ENCODE results near the gene C1orf74. TPM values are rescaled to one million over a fixed set of nuclear protein-coding genes. Genes with fewer than 3 reads are reported as not detected.

The C1orf74 gene
- total RNA-seq, 2 experiments from 2014 or later = 1.9 to 2.0 TPM

GRCh38 chr1:209767096-209767495, 17.3 kb downstream of the C1orf74 start:
- Mint-ChIP-seq H3K27me3 (no peaks in the 10 kb centered on the region), H3K27ac (peak overlapping the region; percentile 75), H3K4me3 (no peak overlapping the region), H3K36me3 (ENCODE audit: low read depth) (peaks cover 46% of the 10 kb centered on the region), H3K4me1 (peaks cover 56% of the 10 kb centered on the region), H3K9me3 (no peaks in the 10 kb centered on the region)
- ChIA-PET CTCF (interaction anchor here (4.5 to 7.5 kb wide), 3 partner anchors 12 to 18 kb away, joined by 27 to 74 read pairs (median 34); partner anchors contain the start of gene TRAF3IP3), POLR2A (interaction anchor here (2.1 to 4.4 kb wide), 2 partner anchors 8 to 11 kb away, joined by 8 to 48 read pairs; partner anchors contain the start of gene TRAF3IP3)
- no peak for DNase-seq

- Mint-ChIP-seq H3K36me3 (ENCODE audit: low read depth) (peaks cover 56% of the 10 kb centered on the region), H3K4me3 (no peak overlapping the region), H3K9me3 (no peaks in the 10 kb centered on the region), H3K27me3 (no peaks in the 10 kb centered on the region), H3K27ac (peak overlapping the region; percentile 75), H3K4me1 (peaks cover 67% of the 10 kb centered on the region)
- POLR2A ChIA-PET = interaction anchor here (4.4 kb wide), 1 partner anchor 10 kb away, joined by 48 read pairs; the partner anchor contains the start of gene TRAF3IP3
- no peak for DNase-seq
- CTCF ChIA-PET = interaction anchor here (1.6 to 7.5 kb wide), 5 partner anchors 12 to 62 kb away, joined by 3 to 74 read pairs (median 27); partner anchors contain the start of genes TRAF3IP3 and UTP25
Observed at GRCh38 chr1:209766051-209766450, 18.3 kb downstream of the C1orf74 start.

- ChIA-PET POLR2A (no interaction called here), CTCF (interaction anchor here (1.0 to 3.3 kb wide), 2 partner anchors 8 to 68 kb away, joined by 3 to 10 read pairs; no protein-coding TSS in a partner anchor)
- H3K4me1 Mint-ChIP-seq = peaks cover 76% of the 10 kb centered on the region
- no peaks in the 10 kb centered on the region for H3K27me3 Mint-ChIP-seq
- no peak overlapping the region for H3K27ac Mint-ChIP-seq
- H3K9me3 Mint-ChIP-seq = no peaks in the 10 kb centered on the region
- H3K4me3 Mint-ChIP-seq = peak overlapping the region; percentile 5
- DNase-seq = no peak
- peaks cover 96% of the 10 kb centered on the region for H3K36me3 Mint-ChIP-seq (ENCODE audit: low read depth)
Observed at GRCh38 chr1:209761011-209761635, 23.2 kb downstream of the C1orf74 start.

- Mint-ChIP-seq H3K4me3 (peak overlapping the region; percentile 91), H3K36me3 (ENCODE audit: low read depth) (peaks cover 95% of the 10 kb centered on the region), H3K4me1 (peaks cover 74% of the 10 kb centered on the region), H3K9me3 (no peaks in the 10 kb centered on the region), H3K27me3 (no peaks in the 10 kb centered on the region), H3K27ac (peak overlapping the region; percentile 43)
- CTCF ChIA-PET = interaction anchor here (1.0 to 4.4 kb wide), 5 partner anchors 9 to 67 kb away, joined by 3 to 21 read pairs (median 3); no protein-coding TSS in a partner anchor
- POLR2A ChIA-PET = interaction anchor here (1.9 kb wide), 1 partner anchor 8 kb away, joined by 8 read pairs; no protein-coding TSS in a partner anchor
- DNase-seq = no peak
Observed at GRCh38 chr1:209759829-209760359, 24.5 kb downstream of the C1orf74 start.

GRCh38 chr1:209758400-209758799, 26.0 kb downstream of the C1orf74 start:
- POLR2A ChIA-PET = interaction anchor here (1.9 kb wide), 1 partner anchor 10 kb away, joined by 8 read pairs; no protein-coding TSS in a partner anchor
- peaks cover 76% of the 10 kb centered on the region for H3K4me1 Mint-ChIP-seq
- H3K27me3 Mint-ChIP-seq = no peaks in the 10 kb centered on the region
- peak overlapping the region; percentile 93 for H3K27ac Mint-ChIP-seq
- DNase-seq = no peak
- no peaks in the 10 kb centered on the region for H3K9me3 Mint-ChIP-seq
- peaks cover 82% of the 10 kb centered on the region for H3K36me3 Mint-ChIP-seq (ENCODE audit: low read depth)
- CTCF ChIA-PET = interaction anchor here (1.3 to 4.4 kb wide), 5 partner anchors 10 to 47 kb away, joined by 3 to 21 read pairs (median 5); no protein-coding TSS in a partner anchor
- peak overlapping the region; percentile 91 for H3K4me3 Mint-ChIP-seq

- Mint-ChIP-seq H3K4me3 (peak overlapping the region; percentile 91), H3K27ac (peak overlapping the region; percentile 93), H3K27me3 (no peaks in the 10 kb centered on the region), H3K4me1 (peaks cover 74% of the 10 kb centered on the region), H3K9me3 (no peaks in the 10 kb centered on the region), H3K36me3 (ENCODE audit: low read depth) (peaks cover 66% of the 10 kb centered on the region)
- ChIA-PET CTCF (interaction anchor here (1.4 to 7.5 kb wide), 8 partner anchors 9 to 190 kb away, joined by 3 to 74 read pairs (median 6); partner anchors contain the start of gene C1orf74), POLR2A (interaction anchor here (1.5 to 3.0 kb wide), 2 partner anchors 11 to 15 kb away, joined by 3 to 48 read pairs; no protein-coding TSS in a partner anchor)
- peak; percentile 57 for DNase-seq
Observed at GRCh38 chr1:209756615-209757445, 27.5 kb downstream of the C1orf74 start.

- DNase-seq = peak; percentile 88
- H3K27me3 Mint-ChIP-seq = no peaks in the 10 kb centered on the region
- ChIA-PET CTCF (interaction anchor here (0.6 to 7.5 kb wide), 13 partner anchors 8 to 191 kb away, joined by 3 to 74 read pairs (median 4); partner anchors contain the start of genes C1orf74 and UTP25), POLR2A (interaction anchor here (0.9 to 3.0 kb wide), 4 partner anchors 12 to 28 kb away, joined by 3 to 48 read pairs (median 3); partner anchors contain the start of gene C1orf74)
- H3K36me3 Mint-ChIP-seq (ENCODE audit: low read depth) = peaks cover 59% of the 10 kb centered on the region
- H3K4me3 Mint-ChIP-seq = peak within 1 kb of the TSS; percentile 91
- H3K27ac Mint-ChIP-seq = peak within 1 kb of the TSS; percentile 93
- H3K9me3 Mint-ChIP-seq = no peaks in the 10 kb centered on the region
- peaks cover 74% of the 10 kb centered on the region for H3K4me1 Mint-ChIP-seq
Observed at GRCh38 chr1:209755926-209756614, 28.3 kb downstream of the C1orf74 start, which contains the start of gene TRAF3IP3. TRAF3IP3 (plus strand) TSS chr1:209756053; CDS start chr1:209760040, 3,987 bp downstream.

- peak overlapping the region; percentile 93 for H3K27ac Mint-ChIP-seq
- no peaks in the 10 kb centered on the region for H3K9me3 Mint-ChIP-seq
- no peak for DNase-seq
- H3K36me3 Mint-ChIP-seq (ENCODE audit: low read depth) = peaks cover 51% of the 10 kb centered on the region
- H3K4me3 Mint-ChIP-seq = peak overlapping the region; percentile 91
- no peaks in the 10 kb centered on the region for H3K27me3 Mint-ChIP-seq
- ChIA-PET CTCF (interaction anchor here (0.6 to 7.5 kb wide), 9 partner anchors 11 to 190 kb away, joined by 3 to 74 read pairs (median 3); partner anchors contain the start of genes C1orf74 and UTP25), POLR2A (interaction anchor here (0.9 to 3.0 kb wide), 3 partner anchors 13 to 29 kb away, joined by 3 to 48 read pairs (median 3); partner anchors contain the start of gene C1orf74)
- peaks cover 74% of the 10 kb centered on the region for H3K4me1 Mint-ChIP-seq
Observed at GRCh38 chr1:209755256-209755655, 29.1 kb downstream of the C1orf74 start.

GRCh38 chr1:209752890-209753289, 31.5 kb downstream of the C1orf74 start:
- no peaks in the 10 kb centered on the region for H3K9me3 Mint-ChIP-seq
- ChIA-PET POLR2A (interaction anchor here (2.4 kb wide), 1 partner anchor 16 kb away, joined by 15 read pairs; no protein-coding TSS in a partner anchor), CTCF (interaction anchor here (1.5 to 7.5 kb wide), 4 partner anchors 10 to 32 kb away, joined by 3 to 74 read pairs (median 4); partner anchors contain the start of gene C1orf74)
- H3K27ac Mint-ChIP-seq = peak overlapping the region; percentile 95
- no peaks in the 10 kb centered on the region for H3K27me3 Mint-ChIP-seq
- H3K4me3 Mint-ChIP-seq = peak overlapping the region; percentile 61
- no peak for DNase-seq
- peaks cover 30% of the 10 kb centered on the region for H3K36me3 Mint-ChIP-seq (ENCODE audit: low read depth)
- H3K4me1 Mint-ChIP-seq = peaks cover 67% of the 10 kb centered on the region

GRCh38 chr1:209751627-209752231, 32.6 kb downstream of the C1orf74 start:
- CTCF ChIA-PET = interaction anchor here (0.8 to 7.5 kb wide), 5 partner anchors 8 to 43 kb away, joined by 3 to 74 read pairs (median 4); partner anchors contain the start of gene C1orf74
- Mint-ChIP-seq H3K4me3 (peak overlapping the region; percentile 61), H3K27ac (peak overlapping the region; percentile 95), H3K27me3 (no peaks in the 10 kb centered on the region), H3K4me1 (peaks cover 77% of the 10 kb centered on the region), H3K9me3 (no peaks in the 10 kb centered on the region), H3K36me3 (ENCODE audit: low read depth) (peaks cover 18% of the 10 kb centered on the region)
- DNase-seq = peak; percentile 44
- POLR2A ChIA-PET = interaction anchor here (2.4 kb wide), 1 partner anchor 17 kb away, joined by 15 read pairs; no protein-coding TSS in a partner anchor

Data from activated CD4-positive, alpha-beta T cell treated with anti-CD3 and anti-CD28 coated beads, Interleukin-2, amount 10 ng/mL, durations not matched to agents 7 days and 5 days (primary cell).